K562 (cell line): Measurements from ENCODE around the gene HPD. TPM values are rescaled to one million over a fixed set of nuclear protein-coding genes. Genes with fewer than 3 reads are reported as not detected.
A peak's percentile ranks its signal among the peaks of the same experiment; 100 is the strongest.

Experiments used
- CHD7 ChIP-seq: fragments of 200-600 bp; sonication (generic); IDR thresholded peaks from one replicate; pipeline ENCODE4 v1.6.1; 2012; ENCODE audit warnings: mild to moderate bottlenecking, low read depth, low read length, inconsistent platforms
- ESRRA ChIP-seq: fragments of 450-650 bp; IDR thresholded peaks from 2 replicates; pipeline ENCODE4 v1.6.1; 2014; ENCODE audit warnings: low read depth, mild to moderate bottlenecking, moderate library complexity, borderline replicate concordance
- FOS ChIP-seq: IDR thresholded peaks from 3 replicates; pipeline ENCODE4 v1.6.1; 2011; ENCODE audit not compliant: insufficient read length; ENCODE audit errors: extremely low read depth
- MAFG ChIP-seq: fragments of 450-650 bp; conservative IDR thresholded peaks from 2 replicates; pipeline ENCODE4 v1.6.1; 2016; ENCODE audit warnings: missing genetic modification characterization, missing compliant biosample characterization
- MTA2 ChIP-seq: fragments of 450-650 bp; IDR thresholded peaks from 2 replicates; pipeline ENCODE4 v1.6.1; 2016; ENCODE audit warnings: low read depth
- MTF1 ChIP-seq: fragments of 250-450 bp; sonication (Bioruptor Pico); IDR thresholded peaks from 2 replicates; pipeline ENCODE4 v1.9.0; 2021; ENCODE audit warnings: moderate library complexity, mild to moderate bottlenecking, inconsistent platforms, borderline replicate concordance
- NR4A1 ChIP-seq, 2 experiments: fragments of 250-450 bp in 1 of 2; fragments of 450-650 bp in 1 of 2; sonication (Bioruptor Pico) in 1 of 2; IDR thresholded peaks; 2 replicates each; pipeline versions ENCODE4 v1.4.0 to v1.6.1; 2016 to 2020; ENCODE audit warnings: mild to moderate bottlenecking in 2 of 2, missing compliant biosample characterization in 1 of 2, missing genetic modification characterization in 1 of 2, moderate library complexity in 1 of 2
- PATZ1 ChIP-seq: fragments of 250-450 bp; sonication (Bioruptor Pico); IDR thresholded peaks from 2 replicates; pipeline ENCODE4 v1.5.0; 2020; ENCODE audit warnings: mild to moderate bottlenecking, borderline replicate concordance
- TEAD1 ChIP-seq, 2 experiments: fragments of 450-650 bp in 1 of 2; sonication (generic) in 1 of 2; formaldehyde crosslinking; IDR thresholded peaks; 2 replicates each; pipeline versions ENCODE4 v1.4.0 to v1.8.0; 2020 to 2022; ENCODE audit warnings: mild to moderate bottlenecking in 2 of 2, missing genetic modification reagents in 1 of 2
- polyA plus RNA-seq, 8 experiments: library from polyadenylated mRNA; depleted of rRNA in 4 of 8; stranded (reverse) in 5 of 8; unstranded in 3 of 8; fragments of >200 nt; fragmentation: Nextera tagmentation in 2 of 8; fragmentation: Illumina TruSeq in 1 of 8; extraction: Ambion mirVana in 2 of 8; extraction: Trizol in 1 of 8; gene quantifications; 2 replicates each; pipeline versions ENCODE4 v1.2.1 to v1.2.3, GENCODE V29; 2011 to 2014; ENCODE audit warnings: inconsistent platforms in 1 of 8, missing spikeins in 1 of 8
- total RNA-seq, 7 experiments: library from RNA; depleted of rRNA in 6 of 7; stranded (reverse); fragments of >200 nt in 6 of 7; fragmentation: Illumina TruSeq in 2 of 7; extraction: Trizol in 2 of 7; gene quantifications; 2 replicates each; pipeline versions ENCODE4 v1.2.1 to v1.2.3, GENCODE V29; 2011 to 2021; ENCODE audit warnings: low replicate concordance in 1 of 7

The HPD gene
- total and polyA plus RNA-seq, 9 of the 15 experiments (the other 6 are each of a cell fraction or from before 2014, with no cell fraction given), result 0.06 to 0.29 (median 0.07) TPM; not detected in 4

DNA sequence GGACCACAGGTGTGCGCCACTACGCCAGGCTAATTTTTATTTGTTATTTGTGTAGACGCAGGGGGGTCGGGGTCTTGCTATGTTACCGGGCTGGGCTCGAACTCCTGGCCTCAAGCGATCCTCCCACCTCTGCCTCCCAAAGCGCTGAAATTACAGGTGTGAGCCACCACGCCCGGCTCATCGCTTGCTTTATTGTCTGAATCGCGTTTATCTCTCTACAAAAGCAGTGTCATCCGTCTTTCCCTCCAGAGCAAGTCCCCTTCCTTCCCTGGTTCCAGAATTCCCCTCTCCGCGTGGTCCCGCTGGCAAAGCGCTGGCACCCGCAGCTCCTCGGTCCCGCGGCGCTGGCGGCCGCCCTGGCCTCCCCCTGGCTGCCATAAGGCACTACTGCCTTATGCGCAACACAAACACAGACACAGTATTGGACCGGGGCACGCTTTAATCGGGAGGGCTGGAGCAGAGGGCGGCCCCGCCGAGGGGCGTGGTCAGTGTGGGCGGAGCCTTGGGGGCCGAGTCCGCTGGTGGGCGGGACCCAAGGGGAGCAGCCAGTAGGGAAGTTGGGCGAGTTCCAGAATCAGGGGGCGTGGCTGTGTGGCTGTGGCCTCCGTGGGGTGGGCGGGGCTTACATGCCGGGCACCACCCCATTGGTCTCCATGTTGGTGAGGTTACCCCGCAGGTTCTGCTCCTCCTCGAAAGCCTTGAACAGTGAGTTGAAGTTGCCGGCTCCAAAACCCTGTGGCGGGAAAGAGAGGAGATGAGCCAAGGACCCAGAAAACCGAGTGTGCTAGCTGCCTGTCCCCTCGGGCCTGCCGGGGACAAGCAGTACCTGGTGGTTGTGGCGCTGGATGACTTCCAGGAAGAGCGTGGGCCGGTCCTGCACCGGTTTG lies 19.3 kb downstream of the HPD start (continued):
- TF ChIP-seq PATZ1 (CRISPR knock-in tag), result no peak
- no peak for TF ChIP-seq MAFG (tag)
- no peak for TF ChIP-seq FOS
- TF ChIP-seq NR4A1 (CRISPR knock-in tag; IDR thresholded peaks at IDR 0.05), result no peak
- TF ChIP-seq NR4A1 (tag; IDR thresholded peaks at IDR 0.05), result no peak
- TF ChIP-seq MTA2, result peak; percentile 9; the same call in 1 of the 2 replicates
- no peak for TF ChIP-seq MTF1 (CRISPR knock-in tag)
- TF ChIP-seq CHD7, result no peak
- TF ChIP-seq TEAD1 (CRISPR knock-in tag; IDR thresholded peaks at IDR 0.05), result no peak
- no peak; the same call in 1 of the 2 replicates for TF ChIP-seq ESRRA
